NCI-H526 (cell line): Measurements from ENCODE around the gene DUSP7.

Experiments used
- DNase-seq, 2 experiments: peaks; one replicate each; lab custom pipeline; 2025; lab: John Stamatoyannopoulos, UW

The DUSP7 gene

GRCh38 chr3:52026041-52026440, 30.3 kb downstream of the DUSP7 start:
- DNase-seq, result no peak

GRCh38 chr3:52025453-52025852, 30.9 kb downstream of the DUSP7 start:
- no peak for DNase-seq

- DNase-seq, result no peak
Measured at GRCh38 chr3:52024765-52025452, 31.5 kb downstream of the DUSP7 start.

GRCh38 chr3:52023860-52024764, 32.3 kb downstream of the DUSP7 start:
- peak; percentile 38 to 67 for DNase-seq

GRCh38 chr3:52023101-52023770, 33.1 kb downstream of the DUSP7 start:
- DNase-seq, result no peak

- no peak for DNase-seq
Measured at GRCh38 chr3:52022323-52023100, 33.9 kb downstream of the DUSP7 start.

GRCh38 chr3:52021489-52022268, 34.7 kb downstream of the DUSP7 start:
- DNase-seq, result peak in 1 of 2 experiments; percentile 59

GRCh38 chr3:52020796-52021195, 35.6 kb downstream of the DUSP7 start:
- no peak for DNase-seq

- no peak for DNase-seq
Measured at GRCh38 chr3:52019352-52020080, 36.9 kb downstream of the DUSP7 start.

GRCh38 chr3:52018319-52019000, 37.9 kb downstream of the DUSP7 start:
- DNase-seq, result no peak

- DNase-seq, result no peak
Measured at GRCh38 chr3:52017586-52017985, 38.8 kb downstream of the DUSP7 start.

GRCh38 chr3:52015438-52016228, 40.7 kb downstream of the DUSP7 start:
- DNase-seq, result no peak

GRCh38 chr3:52014613-52015012, 41.8 kb downstream of the DUSP7 start:
- DNase-seq, result peak in 1 of 2 experiments; percentile 44

- no peak for DNase-seq
Measured at GRCh38 chr3:52013802-52014598, 42.4 kb downstream of the DUSP7 start.

- DNase-seq, result no peak
Measured at GRCh38 chr3:52012699-52013098, 43.7 kb downstream of the DUSP7 start.

- DNase-seq, result no peak
Measured at GRCh38 chr3:52010431-52010830, 45.9 kb downstream of the DUSP7 start.

GRCh38 chr3:52007291-52007690, 49.1 kb downstream of the DUSP7 start:
- DNase-seq, result no peak

GRCh38 chr3:52006820-52007133, 49.6 kb downstream of the DUSP7 start:
- DNase-seq, result no peak
